GM21360 (cell line): Measurements from ENCODE around the gene OR8S1.
"Not testable (repeated sequence)": the region's sequence is repeated elsewhere in the genome, so short reads cannot be mapped to it uniquely, and the experiment has no call there.

Experiments used
- ATAC-seq: cut with Tn5 transposase; IDR thresholded peaks from one replicate; pipeline ENCODE4 v1.9.1; 2021; ENCODE audit warnings: mild to moderate bottlenecking, moderate library complexity; ENCODE audit not compliant: unreplicated experiment

The OR8S1 gene

GRCh38 chr12:48553666-48554343 is 28.4 kb downstream of the OR8S1 start:
- not testable (repeated sequence) for ATAC-seq

GRCh38 chr12:48556631-48557030 is 31.2 kb downstream of the OR8S1 start:
- ATAC-seq, result no peak

GRCh38 chr12:48557919-48558318 is 32.5 kb downstream of the OR8S1 start:
- ATAC-seq, result no peak

- ATAC-seq, result no peak
Observed at GRCh38 chr12:48567731-48568130, 42.3 kb downstream of the OR8S1 start.

GRCh38 chr12:48569946-48570345 is 44.5 kb downstream of the OR8S1 start, which contains the start of gene LALBA:
TSS of gene LALBA (minus strand) at chr12:48570046. CDS start at chr12:48570020, 26 bp downstream.
- ATAC-seq, result no peak

GRCh38 chr12:48572326-48572725 is 46.9 kb downstream of the OR8S1 start:
- no peak for ATAC-seq
